Tibial artery (tissue), 4 donors: ENCODE measurements around the gene SHISA9.

Source experiments
- DNase-seq, 2 donors: peaks; one replicate each; pipeline ENCODE4 v3.0.0-alpha.2; 2019
- H3K27ac ChIP-seq, 2 donors: fragments of 200-600 bp; sonication (generic) in 1 of 2; 1 replicate in 1 of 2; 2 replicates in 1 of 2; pipeline ENCODE4 v1.5.1; 2018 to 2019; ENCODE audit warnings: mild to moderate bottlenecking in 1 of 2
- H3K27me3 ChIP-seq, 2 donors: fragments of 200-600 bp; sonication (generic) in 1 of 2; one replicate each; pipeline versions ENCODE4 v1.5.1 to v1.6.0; 2016 to 2019
- H3K36me3 ChIP-seq, 3 donors: fragments of 200-600 bp; sonication (generic) in 2 of 3; one replicate each; pipeline ENCODE4 v1.5.1; 2016 to 2019; ENCODE audit warnings: mild to moderate bottlenecking in 2 of 3
- H3K4me1 ChIP-seq, 4 donors: fragments of 200-600 bp; sonication (generic) in 2 of 4; 1 replicate in 3 of 4; 2 replicates in 1 of 4; pipeline ENCODE4 v1.5.1; 2016 to 2019
- H3K4me3 ChIP-seq, 2 donors: fragments of 200-600 bp; sonication (generic) in 1 of 2; 1 replicate in 1 of 2; 2 replicates in 1 of 2; pipeline ENCODE4 v1.5.1; 2018 to 2019; ENCODE audit warnings: mild to moderate bottlenecking in 2 of 2
- H3K9me3 ChIP-seq, 3 donors: fragments of 200-600 bp; sonication (generic) in 1 of 3; one replicate each; pipeline ENCODE4 v1.5.1; 2016 to 2019
- CTCF ChIP-seq, 2 experiments: fragments of 200-600 bp in 1 of 2; fragments of 450-650 bp in 1 of 2; IDR thresholded peaks; one replicate each; pipeline ENCODE4 v1.5.1; 2017 to 2019; ENCODE audit warnings: antibody characterized with exemption in 2 of 2, mild to moderate bottlenecking in 1 of 2, moderate library complexity in 1 of 2
- intact Hi-C: fragments of 100-400 bp; cut with DNase I; formaldehyde crosslinking; loops from one replicate; pipeline ENCODE4 v1.15.0; 2023; ENCODE audit warnings: low total_unique reads

Gene SHISA9

GRCh38 chr16:12999368-12999767 lies 98.0 kb downstream of the SHISA9 start:
- DNase-seq, result no peak
- TF ChIP-seq CTCF (IDR thresholded peaks at IDR 0.05), result no peak
- Histone ChIP-seq H3K36me3 (no peaks in the 10 kb centered on the region), H3K9me3 (no peaks in the 10 kb centered on the region), H3K4me3 (no peak overlapping the region), H3K27ac (no peak overlapping the region), H3K27me3 (no peaks in the 10 kb centered on the region), H3K4me1 (no peaks in the 10 kb centered on the region)
- intact Hi-C loops, result no loop called here

GRCh38 chr16:13005721-13006247 lies 104.4 kb downstream of the SHISA9 start:
- H3K4me1 ChIP-seq, result no peaks in the 10 kb centered on the region
- no peaks in the 10 kb centered on the region for H3K36me3 ChIP-seq
- DNase-seq, result no peak
- TF ChIP-seq CTCF (IDR thresholded peaks at IDR 0.05), result no peak
- no peaks in the 10 kb centered on the region for H3K27me3 ChIP-seq
- no peaks in the 10 kb centered on the region for H3K9me3 ChIP-seq
- H3K4me3 ChIP-seq, result no peak overlapping the region
- H3K27ac ChIP-seq, result no peak overlapping the region
- intact Hi-C loops, result no loop called here

GRCh38 chr16:13012601-13013000 lies 111.2 kb downstream of the SHISA9 start:
- Histone ChIP-seq H3K4me1 (no peaks in the 10 kb centered on the region), H3K27ac (no peak overlapping the region), H3K9me3 (no peaks in the 10 kb centered on the region), H3K4me3 (no peak overlapping the region), H3K27me3 (no peaks in the 10 kb centered on the region), H3K36me3 (no peaks in the 10 kb centered on the region)
- intact Hi-C loops, result no loop called here
- no peak for DNase-seq
- no peak for TF ChIP-seq CTCF (IDR thresholded peaks at IDR 0.05)

GRCh38 chr16:13013043-13013442 lies 111.6 kb downstream of the SHISA9 start:
- no peak overlapping the region for H3K4me3 ChIP-seq
- intact Hi-C loops, result no loop called here
- no peak overlapping the region for H3K27ac ChIP-seq
- H3K27me3 ChIP-seq, result no peaks in the 10 kb centered on the region
- DNase-seq, result no peak
- no peaks in the 10 kb centered on the region for H3K36me3 ChIP-seq
- H3K9me3 ChIP-seq, result no peaks in the 10 kb centered on the region
- no peaks in the 10 kb centered on the region for H3K4me1 ChIP-seq
- no peak for TF ChIP-seq CTCF (IDR thresholded peaks at IDR 0.05)

GRCh38 chr16:13014476-13014875 lies 113.1 kb downstream of the SHISA9 start:
- H3K27ac ChIP-seq, result no peak overlapping the region
- H3K4me1 ChIP-seq, result no peaks in the 10 kb centered on the region
- H3K27me3 ChIP-seq, result no peaks in the 10 kb centered on the region
- intact Hi-C loops, result no loop called here
- no peak for DNase-seq
- TF ChIP-seq CTCF (IDR thresholded peaks at IDR 0.05), result no peak
- no peaks in the 10 kb centered on the region for H3K9me3 ChIP-seq
- H3K4me3 ChIP-seq, result no peak overlapping the region
- H3K36me3 ChIP-seq, result no peaks in the 10 kb centered on the region

GRCh38 chr16:13018026-13018425 lies 116.6 kb downstream of the SHISA9 start:
- Histone ChIP-seq H3K36me3 (no peaks in the 10 kb centered on the region), H3K27me3 (no peaks in the 10 kb centered on the region), H3K9me3 (no peaks in the 10 kb centered on the region), H3K4me3 (no peak overlapping the region), H3K4me1 (no peaks in the 10 kb centered on the region), H3K27ac (no peak overlapping the region)
- no peak for TF ChIP-seq CTCF (IDR thresholded peaks at IDR 0.05)
- DNase-seq, result no peak
- intact Hi-C loops, result no loop called here
